T-cell (primary cell): ENCODE results near the gene ARHGAP25. TPM values are rescaled to one million over a fixed set of nuclear protein-coding genes. Genes with fewer than 3 reads are reported as not detected.

Source experiments
- ATAC-seq, 4 experiments: fragments of 200-7000 bp in 3 of 4; fragments of 150-1000 bp in 1 of 4; cut with Tn5 transposase; replicated peaks in 1 of 4; 1 replicate in 3 of 4; 2 replicates in 1 of 4; pipeline ENCODE4 v1.10.0; 2021; ENCODE audit warnings: moderate library complexity in 3 of 4, mild to moderate bottlenecking in 2 of 4, moderate number of reproducible peaks in 1 of 4
- CTCF ChIA-PET, 2 donors: fragments of 300-600 bp; sonication (Branson Sonifier 250); formaldehyde crosslinking; loops; one replicate each; lab custom pipeline; 2022; ENCODE audit warnings: antibody characterized with exemption in 2 of 2; lab: Charles Lee
- POLR2A ChIA-PET, 2 donors: fragments of 300-600 bp; sonication (Branson Sonifier 250); formaldehyde crosslinking; loops; one replicate each; lab custom pipeline; 2022; ENCODE audit warnings: antibody characterized with exemption in 2 of 2; lab: Charles Lee
- DNase-seq, 35 experiments: peaks; one replicate each; pipeline versions ENCODE4 v3.0.0 to v3.0.0-alpha.2; 2013 to 2023
- H3K27ac ChIP-seq: one replicate; pipeline ENCODE4 v1.5.1; 2013; ENCODE audit warnings: low read length
- H3K27me3 ChIP-seq, 2 experiments: replicated peaks in 1 of 2; 1 replicate in 1 of 2; 2 replicates in 1 of 2; pipeline versions ENCODE4 v1.6.1 to v1.7.0; 2013; ENCODE audit warnings: low read length in 1 of 2, mixed read lengths in 1 of 2; ENCODE audit not compliant: control insufficient read depth in 2 of 2, insufficient read depth in 2 of 2; ENCODE audit errors: extremely low read depth in 1 of 2
- H3K36me3 ChIP-seq, 2 donors: 1 replicate in 1 of 2; 2 replicates in 1 of 2; pipeline versions ENCODE4 v1.6.1 to v1.7.0; 2013; ENCODE audit warnings: low read length in 1 of 2; ENCODE audit not compliant: control insufficient read depth in 2 of 2, insufficient read depth in 1 of 2; ENCODE audit errors: extremely low read depth in 1 of 2
- H3K4me1 ChIP-seq, 2 experiments: 1 replicate in 1 of 2; 2 replicates in 1 of 2; pipeline versions ENCODE4 v1.6.1 to v1.7.0; 2013; ENCODE audit warnings: low read length in 2 of 2, mixed read lengths in 1 of 2; ENCODE audit not compliant: insufficient read depth in 2 of 2, control insufficient read depth in 1 of 2; ENCODE audit errors: extremely low read depth in 1 of 2
- H3K4me3 ChIP-seq, 2 donors: 1 replicate in 1 of 2; 2 replicates in 1 of 2; pipeline versions ENCODE4 v1.5.1 to v1.7.0; 2013; ENCODE audit warnings: mild to moderate bottlenecking in 2 of 2, low read length in 1 of 2, moderate library complexity in 1 of 2; ENCODE audit not compliant: control insufficient read depth in 1 of 2; ENCODE audit errors: extremely low read depth in 1 of 2
- H3K9me3 ChIP-seq: 2 replicates; pipeline ENCODE4 v1.7.0; 2013
- H3K27ac Mint-ChIP-seq, 2 donors: one replicate each; pipeline ENCODE4 v1.8.0; 2020 to 2021; ENCODE audit warnings: mild to moderate bottlenecking in 2 of 2, mixed read lengths in 2 of 2
- H3K27me3 Mint-ChIP-seq, 2 donors: one replicate each; pipeline ENCODE4 v1.8.0; 2021 to 2022; ENCODE audit warnings: mixed read lengths in 2 of 2
- H3K36me3 Mint-ChIP-seq: one replicate; pipeline ENCODE4 v1.8.0; 2021; ENCODE audit warnings: mixed read lengths
- H3K4me1 Mint-ChIP-seq, 3 donors: one replicate each; pipeline ENCODE4 v1.8.0; 2020 to 2022; ENCODE audit warnings: mixed read lengths in 3 of 3, mild to moderate bottlenecking in 1 of 3
- H3K4me3 Mint-ChIP-seq, 3 donors: one replicate each; pipeline ENCODE4 v1.8.0; 2020 to 2022; ENCODE audit warnings: mild to moderate bottlenecking in 3 of 3, mixed read lengths in 3 of 3, moderate library complexity in 3 of 3
- H3K9me3 Mint-ChIP-seq, 3 donors: one replicate each; pipeline ENCODE4 v1.8.0; 2020 to 2022; ENCODE audit warnings: mixed read lengths in 3 of 3
- WGBS: methylation state at CpG from one replicate; pipeline ENCODE4 v1.1.5; 2013; ENCODE audit warnings: missing lambda C conversion rate; ENCODE audit not compliant: insufficient coverage; 5-methylcytosine and 5-hydroxymethylcytosine counted together
- total RNA-seq, 35 experiments: library from RNA in 6 of 35; stranded (reverse) in 6 of 35; fragments of 120-200 nt in 1 of 35; gene quantifications; one replicate each; pipeline versions ENCODE4 v1.2.1 to v1.2.4 and lab custom pipeline; 2013 to 2026

ARHGAP25 gene
- total RNA-seq, 5 donors from 2014 or later (not counting 1 experiment from before 2014, with no cell fraction given) = 103 to 134 (median 123) TPM

DNA sequence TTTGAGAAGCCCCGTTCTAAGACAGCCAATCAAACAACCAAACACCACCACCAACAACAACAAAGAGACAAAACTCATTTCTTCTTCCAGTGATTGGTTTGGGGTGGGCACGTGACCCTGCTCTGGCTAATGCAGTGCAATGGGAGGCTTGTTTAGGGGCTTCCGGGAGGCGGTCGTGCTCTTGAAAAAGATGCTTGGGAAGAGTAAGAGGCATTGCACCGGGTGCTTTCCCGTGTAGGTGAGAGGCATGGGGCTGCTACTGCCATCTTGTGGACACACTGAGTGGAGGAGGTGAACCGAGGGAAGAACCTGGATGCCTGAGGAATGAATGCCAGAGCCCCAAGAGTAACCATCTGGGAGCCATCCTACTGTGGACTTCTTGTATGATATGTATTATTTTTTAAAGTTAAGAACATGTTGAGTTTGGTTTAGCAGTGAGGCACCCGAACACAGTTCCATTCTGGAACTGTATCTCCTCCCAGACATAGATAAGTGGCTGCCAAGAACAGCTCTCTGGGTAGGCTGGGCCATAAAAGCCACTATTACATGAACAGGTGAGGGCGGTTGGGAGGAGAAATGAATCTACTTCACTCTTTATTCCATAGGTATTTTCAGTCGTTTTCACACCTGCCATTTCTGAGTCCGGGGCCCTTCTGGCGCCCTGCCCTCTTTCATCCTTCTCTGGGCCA is 19.1 kb upstream of the ARHGAP25 start:
- H3K4me3 ChIP-seq = no peak overlapping the region
- H3K4me3 Mint-ChIP-seq = peak overlapping the region in 1 of 3 donors; percentile 43
- POLR2A ChIA-PET = no interaction called here

GRCh38 chr2:68716604-68717304 is 17.9 kb upstream of the ARHGAP25 start:
- H3K9me3 Mint-ChIP-seq = no peaks in the 10 kb centered on the region
- H3K9me3 ChIP-seq = no peaks in the 10 kb centered on the region
- H3K4me3 ChIP-seq = no peak overlapping the region
- no peaks in the 10 kb centered on the region for H3K36me3 Mint-ChIP-seq
- H3K4me1 Mint-ChIP-seq = peaks cover 82 to 91% (median 85%) of the 10 kb centered on the region in 3 donors
- H3K27ac ChIP-seq = peak overlapping the region; percentile 57
- H3K27me3 ChIP-seq = no peaks in the 10 kb centered on the region
- peaks cover 0 to 1% of the 10 kb centered on the region in 2 donors for H3K27me3 Mint-ChIP-seq
- no peaks in the 10 kb centered on the region for H3K36me3 ChIP-seq
- ChIA-PET POLR2A (no interaction called here), CTCF (interaction anchor here in 1 of 2 donors (0.8 to 2.5 kb wide), 5 partner anchors 12 to 253 kb away, joined by 3 to 10 read pairs (median 5); no protein-coding TSS in a partner anchor)
- DNase-seq (peak in 1 of 35 experiments; percentile 41), ATAC-seq (peak in 1 of 4 experiments; percentile 8)
- peak overlapping the region in 1 of 3 donors; percentile 43 for H3K4me3 Mint-ChIP-seq
- 0% methylated on average over 2 of the region's 8 CpGs for WGBS
- peak overlapping the region; percentile 97 to 98 for H3K27ac Mint-ChIP-seq
- H3K4me1 ChIP-seq = peaks cover 52 to 59% of the 10 kb centered on the region in 2 experiments

More for the DNA sequence above, 19.1 kb upstream of the ARHGAP25 start:
- peak overlapping the region; percentile 57 for H3K27ac ChIP-seq
- CTCF ChIA-PET = interaction anchor here (0.8 to 1.4 kb wide), 3 partner anchors 19 to 228 kb away, joined by 3 to 4 read pairs (median 3); partner anchors contain the start of gene ARHGAP25 (in 1 of the 2)
- Mint-ChIP-seq H3K27ac (peak overlapping the region; percentile 97 to 98), H3K9me3 (no peaks in the 10 kb centered on the region), H3K4me1 (peaks cover 69 to 85% (median 72%) of the 10 kb centered on the region in 3 donors), H3K36me3 (no peaks in the 10 kb centered on the region), H3K27me3 (no peaks in the 10 kb centered on the region)
- H3K27me3 ChIP-seq = no peaks in the 10 kb centered on the region
- H3K9me3 ChIP-seq = no peaks in the 10 kb centered on the region
- peak in 23 of 35 experiments; percentile 17 to 74 (median 31) for DNase-seq
- ATAC-seq = peak in 1 of 4 experiments; percentile 37
- no peaks in the 10 kb centered on the region for H3K36me3 ChIP-seq
- WGBS = 78% methylated on average over 9 of the region's 13 CpGs
- H3K4me1 ChIP-seq = peaks cover 40 to 46% of the 10 kb centered on the region in 2 experiments

GRCh38 chr2:68717305-68717661 is 17.3 kb upstream of the ARHGAP25 start:
- Histone ChIP-seq H3K4me3 (no peak overlapping the region), H3K27me3 (no peaks in the 10 kb centered on the region), H3K4me1 (peaks cover 57 to 64% of the 10 kb centered on the region in 2 experiments), H3K9me3 (no peaks in the 10 kb centered on the region), H3K36me3 (no peaks in the 10 kb centered on the region), H3K27ac (peak overlapping the region; percentile 57)
- Mint-ChIP-seq H3K4me3 (peak overlapping the region in 1 of 3 donors; percentile 43), H3K9me3 (no peaks in the 10 kb centered on the region), H3K4me1 (peaks cover 87 to 94% (median 90%) of the 10 kb centered on the region in 3 donors), H3K27ac (peak overlapping the region; percentile 97 to 98), H3K36me3 (no peaks in the 10 kb centered on the region), H3K27me3 (peaks cover 0 to 1% of the 10 kb centered on the region in 2 donors)
- ATAC-seq (peak; percentile 54 to 62 (median 60)), DNase-seq (peak in 1 of 35 experiments; percentile 34)
- no CpG with 5 or more reads among the region's 3 CpGs for WGBS
- ChIA-PET POLR2A (no interaction called here), CTCF (interaction anchor here in 1 of 2 donors (0.8 to 2.5 kb wide), 9 partner anchors 8 to 254 kb away, joined by 3 to 15 read pairs (median 4); partner anchors contain the start of gene APLF)

DNA sequence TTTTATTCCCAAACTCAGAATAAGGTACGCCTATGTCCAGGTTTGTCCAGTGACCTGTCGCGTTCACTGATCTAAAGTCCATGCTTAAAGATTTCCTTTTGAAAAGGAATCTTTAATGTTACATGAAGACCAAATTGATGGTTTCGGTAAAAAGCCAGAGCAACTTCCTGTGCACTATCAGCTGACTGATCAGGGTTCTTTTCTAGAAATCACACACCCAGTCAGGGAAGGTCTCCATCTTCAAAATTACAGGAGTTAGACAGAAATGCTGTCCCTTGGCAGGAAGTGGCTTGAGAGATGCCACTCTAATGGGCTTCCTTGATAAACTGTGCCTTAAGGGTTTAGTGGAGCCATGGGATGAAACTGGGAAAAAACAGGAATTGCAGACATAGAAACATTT is 14.7 kb upstream of the ARHGAP25 start:
- H3K27me3 Mint-ChIP-seq = peaks cover 0 to 1% of the 10 kb centered on the region in 2 donors
- DNase-seq (peak in 1 of 35 experiments; percentile 60), ATAC-seq (peak in 3 of 4 experiments; percentile 25 to 41 (median 41))
- Histone ChIP-seq H3K4me1 (peaks cover 64 to 84% of the 10 kb centered on the region in 2 experiments), H3K9me3 (no peaks in the 10 kb centered on the region), H3K27me3 (no peaks in the 10 kb centered on the region), H3K27ac (peak overlapping the region; percentile 77), H3K4me3 (no peak overlapping the region), H3K36me3 (no peaks in the 10 kb centered on the region)
- WGBS = no CpG with 5 or more reads among the region's 4 CpGs
- ChIA-PET POLR2A (interaction anchor here (0.5 to 1.2 kb wide), 7 partner anchors 9 to 253 kb away, joined by 3 to 7 read pairs (median 4); partner anchors contain the start of genes ARHGAP25 (in 1 of the 2) and FBXO48 (in 1 of the 2)), CTCF (interaction anchor here in 1 of 2 donors (0.6 to 4.1 kb wide), 4 partner anchors 11 to 201 kb away, joined by 3 to 25 read pairs (median 6); no protein-coding TSS in a partner anchor)
- peak overlapping the region; percentile 97 to 98 for H3K27ac Mint-ChIP-seq
- peak overlapping the region; percentile 39 to 66 (median 55) for H3K4me3 Mint-ChIP-seq
- no peaks in the 10 kb centered on the region for H3K9me3 Mint-ChIP-seq
- peaks cover 95 to 99% (median 99%) of the 10 kb centered on the region in 3 donors for H3K4me1 Mint-ChIP-seq
- no peaks in the 10 kb centered on the region for H3K36me3 Mint-ChIP-seq

- no peaks in the 10 kb centered on the region for H3K9me3 Mint-ChIP-seq
- peak overlapping the region in 2 of 3 donors; percentile 9 to 66 for H3K4me3 Mint-ChIP-seq
- DNase-seq (no peak), ATAC-seq (no peak)
- ChIA-PET CTCF (interaction anchor here (0.6 to 4.1 kb wide), 8 partner anchors 12 to 200 kb away, joined by 3 to 25 read pairs (median 6); partner anchors contain the start of gene ARHGAP25 (in 1 of the 2)), POLR2A (interaction anchor here (0.6 to 1.2 kb wide), 5 partner anchors 14 to 254 kb away, joined by 3 to 7 read pairs (median 4); partner anchors contain the start of genes ARHGAP25 (in 1 of the 2) and FBXO48 (in 1 of the 2))
- H3K4me3 ChIP-seq = no peak overlapping the region
- no peaks in the 10 kb centered on the region for H3K36me3 ChIP-seq
- no peaks in the 10 kb centered on the region for H3K36me3 Mint-ChIP-seq
- peak overlapping the region; percentile 97 to 98 for H3K27ac Mint-ChIP-seq
- H3K4me1 ChIP-seq = peaks cover 58 to 81% of the 10 kb centered on the region in 2 experiments
- H3K4me1 Mint-ChIP-seq = peaks cover 91 to 96% (median 94%) of the 10 kb centered on the region in 3 donors
- peaks cover 0 to 1% of the 10 kb centered on the region in 2 donors for H3K27me3 Mint-ChIP-seq
- H3K9me3 ChIP-seq = no peaks in the 10 kb centered on the region
- no peaks in the 10 kb centered on the region for H3K27me3 ChIP-seq
- H3K27ac ChIP-seq = peak overlapping the region; percentile 77
- 8% methylated on average over 2 of the region's 3 CpGs for WGBS
Observed at GRCh38 chr2:68720665-68721064, 13.9 kb upstream of the ARHGAP25 start.
